HG02642 (cell line): ENCODE data around the gene NRBP1.

ENCODE experiments used
- ATAC-seq: cut with Tn5 transposase; IDR thresholded peaks from one replicate; pipeline ENCODE4 v1.9.1; 2021; ENCODE audit warnings: mild to moderate bottlenecking; ENCODE audit not compliant: unreplicated experiment, poor library complexity

NRBP1 gene

DNA sequence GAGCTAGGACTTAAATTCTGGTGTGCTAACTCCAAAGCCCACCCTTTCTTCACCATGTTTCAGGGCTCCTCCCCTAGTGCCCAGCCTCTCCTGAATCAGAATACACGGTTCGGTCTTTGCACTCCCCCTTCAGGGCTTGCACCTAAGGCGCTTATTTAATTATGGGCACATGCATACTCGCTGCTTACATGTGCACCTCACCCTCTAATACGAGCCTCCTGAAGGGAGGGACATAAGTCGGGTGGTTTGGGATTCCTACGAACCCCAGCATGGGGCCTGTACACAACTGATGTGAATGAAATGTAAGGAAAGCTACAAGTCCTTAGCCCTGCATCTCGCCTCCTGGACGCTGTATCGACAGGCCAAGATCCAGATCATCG, 60.7 kb downstream of the NRBP1 start:
- ATAC-seq: no peak

DNA sequence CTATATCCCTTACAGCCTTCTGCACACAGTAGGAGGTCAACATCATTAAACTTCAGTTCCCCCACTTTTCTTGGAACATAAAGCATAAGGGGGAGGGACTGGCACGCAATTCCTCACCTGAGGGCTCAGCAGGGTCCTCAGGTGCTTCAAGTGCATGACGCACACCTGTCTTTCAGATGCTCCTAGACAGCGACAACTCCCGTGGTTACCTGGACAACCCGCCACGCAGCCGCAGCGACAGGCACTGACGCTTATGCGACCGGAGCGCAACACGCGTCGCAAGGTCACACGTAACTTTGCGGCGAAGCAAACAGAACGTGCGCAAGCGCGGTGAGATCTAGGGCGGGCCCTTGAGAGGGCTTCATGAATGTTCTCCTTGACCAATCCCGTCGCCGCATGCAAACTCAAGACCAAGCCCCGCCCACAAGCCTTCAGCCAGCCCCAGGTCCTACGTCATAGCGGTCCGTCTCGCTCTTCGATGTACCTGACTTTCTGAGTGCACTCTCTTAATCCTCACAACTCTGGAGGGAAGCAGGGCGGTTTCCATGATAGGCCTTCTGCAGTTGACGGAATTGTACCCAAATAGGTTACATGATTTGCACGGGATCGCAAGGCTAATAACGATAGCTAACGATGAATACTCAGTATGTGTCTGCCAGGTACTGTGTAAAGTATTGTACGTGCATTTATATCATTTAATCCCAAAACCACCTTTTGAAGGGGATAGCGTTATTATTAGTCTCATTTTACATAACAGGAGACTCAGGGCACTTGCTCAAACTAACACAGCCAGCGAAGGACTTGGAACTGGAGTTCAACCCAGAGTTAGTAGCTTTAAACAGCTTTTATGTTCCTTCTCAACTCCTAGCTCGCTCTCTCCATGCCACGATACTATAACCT, 61.3 kb downstream of the NRBP1 start, which contains the start of gene IFT172:
Gene IFT172 (minus strand): TSS at position 246 of the 900 bp plus-strand sequence. CDS start 90 bp downstream, at position 156.
- ATAC-seq: peak; percentile 96
